LNCAP (cell line): ENCODE results near the gene DDI2.

Experiments used
- CTCF ChIP-seq: fragments of 450-650 bp; IDR thresholded peaks from 2 replicates; pipeline ENCODE4 v1.5.1; 2017; ENCODE audit warnings: mild to moderate bottlenecking

Gene DDI2

DNA sequence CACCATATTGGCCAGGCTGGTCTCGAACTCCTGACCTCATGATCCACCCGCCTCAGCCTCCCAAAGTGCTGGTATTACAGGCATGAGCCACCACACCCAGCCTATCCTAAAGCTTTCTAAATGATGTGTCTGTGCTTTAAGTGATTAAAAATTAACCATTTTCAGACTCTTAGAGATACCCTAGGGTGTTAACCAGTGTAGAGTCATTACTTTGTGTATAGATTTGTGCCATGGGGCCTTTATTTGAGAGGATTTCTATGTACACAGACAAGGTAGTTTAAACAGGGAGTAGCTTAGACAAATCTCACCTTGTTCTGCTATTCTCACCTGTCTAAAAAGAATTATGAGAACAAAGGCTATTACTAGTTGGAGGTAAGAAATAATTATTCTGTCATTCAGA lies 54.2 kb downstream of the DDI2 start:
- TF ChIP-seq CTCF = no peak

DNA sequence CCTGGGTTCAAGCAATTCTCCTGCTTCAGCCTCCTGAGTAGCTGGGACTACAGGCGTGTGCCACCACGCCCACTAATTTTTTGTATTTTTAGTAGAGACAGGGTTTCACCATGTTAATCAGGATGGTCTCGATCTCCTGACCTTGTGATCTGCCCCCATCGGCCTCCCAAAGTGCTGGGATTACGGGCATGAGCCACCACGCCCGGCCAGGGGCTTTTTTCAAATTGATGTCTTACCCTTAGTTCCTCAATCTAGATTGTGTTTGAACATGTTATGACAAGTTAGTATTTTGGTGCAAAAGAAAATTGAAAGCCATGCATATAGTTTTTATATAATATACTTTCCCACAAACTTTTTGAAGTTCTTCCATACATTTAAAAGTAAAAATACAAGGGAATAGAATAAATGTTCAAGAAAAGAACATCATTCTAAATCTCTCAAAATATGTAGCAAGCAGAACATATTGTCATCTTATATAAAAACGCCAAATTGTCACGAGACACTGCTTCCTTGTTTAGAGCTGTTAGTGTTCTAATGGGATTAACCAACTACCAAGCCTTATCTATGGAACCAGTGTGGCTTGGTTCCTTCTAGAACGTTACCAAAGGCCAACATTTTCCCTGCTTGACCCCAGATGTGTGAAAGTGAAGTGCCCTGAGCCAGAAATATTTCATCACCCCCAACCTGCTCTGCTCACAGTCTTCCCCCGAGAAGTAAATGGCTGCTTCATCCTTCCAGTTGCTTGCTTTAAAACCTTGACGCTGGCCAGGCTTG lies 57.3 kb downstream of the DDI2 start:
- TF ChIP-seq CTCF = no peak

DNA sequence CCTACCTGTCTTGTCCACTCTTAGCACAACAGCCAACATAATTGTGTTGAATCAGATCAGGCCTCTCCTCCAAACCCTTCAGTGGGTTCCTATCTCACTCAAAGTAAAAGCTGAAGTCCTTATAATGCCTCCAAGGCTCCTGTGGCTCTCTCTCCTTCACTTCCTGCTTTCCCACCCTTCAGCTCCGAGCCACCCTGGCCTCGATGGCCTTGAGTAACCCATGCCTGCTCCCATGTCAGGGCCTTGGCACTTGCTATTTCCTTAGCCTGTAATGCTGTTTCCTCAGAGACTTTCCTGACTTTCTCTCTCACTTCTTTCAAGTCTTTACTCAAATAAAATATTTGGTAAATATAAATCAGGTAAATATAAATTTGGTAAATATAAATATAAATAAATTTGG lies 58.8 kb downstream of the DDI2 start:
- no peak for TF ChIP-seq CTCF

- no peak for TF ChIP-seq CTCF
Observed at GRCh38 chr1:15676688-15677661, 59.7 kb downstream of the DDI2 start.

DNA sequence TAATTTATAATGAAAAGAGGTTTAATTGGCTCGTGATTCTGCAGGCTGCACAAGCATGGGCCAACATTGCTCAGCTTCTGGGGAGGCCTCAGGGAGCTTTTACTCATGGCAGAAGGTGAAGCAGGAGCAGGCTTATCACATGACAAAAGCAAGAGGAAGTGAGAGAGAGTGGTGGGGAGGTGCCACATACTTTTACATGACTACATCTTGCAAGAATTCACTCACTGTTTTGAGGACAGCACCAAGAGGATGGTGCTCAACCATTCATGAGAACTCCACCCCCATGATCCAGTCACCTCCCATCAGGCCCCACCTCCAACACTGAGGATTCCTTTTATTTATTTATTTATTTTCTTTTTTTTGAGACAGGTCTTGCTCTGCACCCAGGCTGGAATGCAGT lies 61.3 kb downstream of the DDI2 start:
- TF ChIP-seq CTCF = no peak

- TF ChIP-seq CTCF = no peak
Observed at GRCh38 chr1:15680131-15680530, 62.9 kb downstream of the DDI2 start.

DNA sequence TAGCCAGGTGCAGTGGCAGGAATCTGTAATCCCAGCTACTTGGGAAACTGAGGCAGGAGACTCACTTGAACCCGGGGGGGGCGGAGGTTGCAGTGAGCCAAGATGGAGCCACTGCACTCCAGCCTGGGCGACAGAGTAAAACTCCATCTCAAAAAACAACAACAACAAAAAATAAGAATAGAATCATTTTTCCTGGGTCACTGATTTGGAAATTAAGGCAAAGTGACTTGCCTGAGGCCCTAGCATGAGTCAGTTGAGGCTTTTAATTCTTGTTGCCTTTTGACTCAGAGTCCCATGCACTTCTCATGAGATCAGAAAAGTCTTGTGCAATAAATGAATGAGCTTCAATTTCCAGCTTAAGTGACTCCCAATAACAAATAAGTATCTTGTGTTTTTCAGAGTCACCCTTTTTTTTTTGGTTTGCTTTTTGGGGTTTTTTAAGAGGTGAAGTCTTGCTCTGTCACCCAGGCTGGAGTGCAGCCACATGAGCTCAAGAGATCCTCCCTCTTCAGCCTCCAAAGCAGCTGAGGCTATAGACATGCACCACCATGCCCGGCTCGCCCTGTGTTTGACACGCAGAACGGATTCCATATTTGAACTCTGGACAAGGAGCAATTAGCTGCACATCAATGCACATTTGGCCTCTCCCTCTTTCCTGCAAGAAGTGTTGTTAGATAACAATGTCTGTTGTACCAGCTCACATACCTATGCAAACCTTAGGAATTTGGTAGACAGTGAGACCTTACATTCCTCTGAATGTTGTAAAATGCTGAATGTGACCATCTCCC lies 63.5 kb downstream of the DDI2 start:
- no peak for TF ChIP-seq CTCF
